Central memory CD4-positive, alpha-beta T cell (primary cell): ENCODE measurements around the gene KRT86.
"Not testable (repeated sequence)": the region's sequence is repeated elsewhere in the genome, so short reads cannot be mapped to it uniquely, and the experiment has no call there.

Experiments
- DNase-seq: peaks from one replicate; pipeline ENCODE4 v3.0.0; 2022

The KRT86 gene

GRCh38 chr12:52341066-52341580 is 66.7 kb downstream of the KRT86 start:
- DNase-seq: no peak

- DNase-seq: no peak
Observed at GRCh38 chr12:52342781-52343490, 68.5 kb downstream of the KRT86 start.

- no peak for DNase-seq
Observed at GRCh38 chr12:52343550-52343949, 69.1 kb downstream of the KRT86 start.

GRCh38 chr12:52344111-52344510 is 69.7 kb downstream of the KRT86 start:
- no peak for DNase-seq

- not testable (repeated sequence) for DNase-seq
Observed at GRCh38 chr12:52345041-52345440, 70.6 kb downstream of the KRT86 start.

- no peak for DNase-seq
Observed at GRCh38 chr12:52346593-52346992, 72.1 kb downstream of the KRT86 start.

GRCh38 chr12:52347016-52347415 is 72.6 kb downstream of the KRT86 start:
- DNase-seq: no peak

- DNase-seq: no peak
Observed at GRCh38 chr12:52347551-52348510, 73.4 kb downstream of the KRT86 start.

- no peak for DNase-seq
Observed at GRCh38 chr12:52349196-52349595, 74.8 kb downstream of the KRT86 start.

GRCh38 chr12:52350021-52350620 is 75.7 kb downstream of the KRT86 start:
- no peak for DNase-seq

- no peak for DNase-seq
Observed at GRCh38 chr12:52350786-52351185, 76.3 kb downstream of the KRT86 start.

GRCh38 chr12:52351196-52352059 is 77.0 kb downstream of the KRT86 start:
- peak; percentile 67 for DNase-seq

GRCh38 chr12:52352951-52353350 is 78.5 kb downstream of the KRT86 start:
- no peak for DNase-seq

- DNase-seq: no peak
Observed at GRCh38 chr12:52353766-52354165, 79.3 kb downstream of the KRT86 start.

GRCh38 chr12:52354200-52354599 is 79.8 kb downstream of the KRT86 start:
- no peak for DNase-seq

GRCh38 chr12:52355176-52355575 is 80.7 kb downstream of the KRT86 start:
- DNase-seq: no peak

GRCh38 chr12:52356031-52356761 is 81.8 kb downstream of the KRT86 start:
- DNase-seq: no peak

GRCh38 chr12:52356762-52357580 is 82.5 kb downstream of the KRT86 start:
- no peak for DNase-seq
